Globus pallidus (tissue), 1 donor: ENCODE results near the gene CDIPT.

Experiments
- DNase-seq: peaks from one replicate; pipeline ENCODE4 v3.0.0-alpha.2; 2015; ENCODE audit warnings: low spot score

CDIPT gene

DNA sequence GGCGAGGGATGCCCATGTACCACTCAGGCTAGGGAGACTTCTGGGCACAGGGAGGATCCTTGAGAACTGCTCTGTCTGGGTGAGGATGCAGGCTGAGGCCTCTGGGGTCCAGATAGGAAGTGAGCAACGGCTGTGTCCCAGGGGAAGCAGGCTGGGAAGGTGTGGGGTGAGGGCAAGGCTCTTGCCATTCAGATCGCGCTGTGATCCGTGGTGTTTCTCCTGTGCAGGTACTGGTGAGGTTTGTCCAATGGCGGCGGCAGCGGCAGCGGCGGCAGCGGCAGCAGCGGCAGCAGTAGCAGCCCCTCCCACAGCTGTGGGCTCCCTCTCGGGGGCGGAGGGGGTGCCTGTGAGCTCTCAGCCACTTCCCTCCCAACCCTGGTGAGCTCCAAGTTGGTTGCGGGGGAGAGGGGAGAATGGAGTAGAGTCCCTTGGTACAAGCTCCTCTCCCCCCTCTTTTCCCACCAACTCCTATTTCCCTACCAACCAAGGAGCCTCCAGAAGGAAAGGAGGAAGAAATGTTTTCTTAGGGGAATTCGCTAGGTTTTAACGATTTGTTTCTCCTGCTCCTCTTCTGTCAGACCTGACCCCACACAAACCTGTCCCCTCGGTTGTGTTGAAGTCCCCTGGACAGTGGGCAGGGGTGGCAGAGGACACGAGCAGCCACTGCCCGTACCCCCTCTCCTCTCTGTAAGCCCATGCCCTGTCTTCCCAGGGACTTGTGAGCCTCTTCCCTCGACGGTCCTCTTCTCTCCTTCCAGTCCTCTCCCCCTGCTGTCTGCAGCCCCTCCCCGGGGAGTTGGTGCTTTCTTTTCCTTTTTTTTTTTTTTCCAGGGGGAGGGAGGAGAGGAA is 53.0 kb downstream of the CDIPT start:
- DNase-seq = no peak

DNA sequence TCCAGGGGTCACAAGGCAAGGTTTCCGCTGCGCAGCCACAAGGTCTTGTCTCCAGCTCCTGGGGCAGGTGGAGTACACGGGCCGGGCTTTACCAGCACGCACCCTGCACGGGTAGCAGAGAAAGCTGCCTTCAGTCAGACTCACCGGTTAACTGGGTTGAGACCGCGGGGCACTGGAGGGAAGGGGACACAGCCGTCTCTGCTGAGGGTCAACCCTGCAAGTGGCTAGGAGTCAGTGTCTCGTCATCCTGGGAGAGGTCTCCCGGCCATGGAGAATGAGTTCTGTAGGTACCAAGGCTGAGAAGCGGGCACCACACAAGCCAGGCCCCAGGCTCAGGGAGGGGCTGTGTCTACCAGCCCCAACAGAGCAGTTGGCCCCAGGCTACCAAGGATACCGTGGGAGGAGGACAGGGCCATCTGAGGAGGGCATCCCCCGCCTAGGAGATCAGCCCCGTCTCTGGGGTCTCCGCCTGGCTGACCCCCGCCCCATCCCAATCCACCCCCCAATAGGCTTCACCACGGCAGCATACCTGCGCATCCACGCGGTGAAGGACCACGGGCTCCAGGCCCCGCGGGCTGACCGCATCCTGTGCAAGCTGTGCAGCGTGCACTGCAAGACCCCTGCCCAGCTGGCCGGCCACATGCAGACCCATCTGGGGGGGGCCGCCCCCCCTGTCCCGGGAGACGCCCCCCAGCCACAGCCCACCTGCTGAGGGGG is 53.8 kb downstream of the CDIPT start:
- DNase-seq = no peak
